RKO (cell line): ENCODE measurements around the gene DHRS11.
A peak's percentile ranks its signal among the peaks of the same experiment; 100 is the strongest.
"Not testable (repeated sequence)": the region's sequence is repeated elsewhere in the genome, so short reads cannot be mapped to it uniquely, and the experiment has no call there.

Experiments used
- DNase-seq: peaks from one replicate; pipeline ENCODE4 v3.0.0-alpha.2; 2016; ENCODE audit warnings: low spot score

Gene DHRS11

DNA sequence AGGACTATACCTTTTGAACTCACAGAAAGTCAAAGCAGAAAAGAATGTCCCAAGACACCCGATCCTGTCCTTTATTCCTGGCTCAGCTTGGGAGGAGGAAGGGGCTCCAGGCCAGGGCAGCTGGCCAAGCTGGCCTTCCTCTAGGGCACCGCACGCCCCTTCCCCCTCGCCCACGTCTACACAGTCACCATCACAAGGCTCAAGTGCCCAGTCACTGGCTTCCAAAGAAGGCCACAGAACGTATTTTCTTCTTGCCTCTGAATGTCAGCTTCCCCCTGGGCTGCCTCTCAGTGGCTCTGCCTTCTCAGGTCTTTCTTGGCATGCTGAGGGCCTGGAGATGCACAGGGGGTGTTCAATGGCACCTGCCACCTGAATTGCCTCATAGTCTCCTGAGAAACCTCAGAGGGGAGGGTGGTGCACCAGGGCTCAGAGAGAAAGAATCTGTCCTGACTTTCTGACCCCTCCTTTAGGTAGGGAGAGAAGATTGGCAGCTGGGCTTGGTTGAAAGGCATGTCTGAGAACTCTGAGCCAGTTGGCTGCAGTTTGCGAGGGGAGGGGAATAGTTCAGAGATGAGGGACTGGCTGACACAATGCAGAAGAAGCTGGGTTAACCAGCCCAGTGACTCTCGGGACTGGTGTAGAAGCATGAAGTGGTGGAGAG, 2.1 kb downstream of the DHRS11 start:
- DNase-seq: no peak

DNA sequence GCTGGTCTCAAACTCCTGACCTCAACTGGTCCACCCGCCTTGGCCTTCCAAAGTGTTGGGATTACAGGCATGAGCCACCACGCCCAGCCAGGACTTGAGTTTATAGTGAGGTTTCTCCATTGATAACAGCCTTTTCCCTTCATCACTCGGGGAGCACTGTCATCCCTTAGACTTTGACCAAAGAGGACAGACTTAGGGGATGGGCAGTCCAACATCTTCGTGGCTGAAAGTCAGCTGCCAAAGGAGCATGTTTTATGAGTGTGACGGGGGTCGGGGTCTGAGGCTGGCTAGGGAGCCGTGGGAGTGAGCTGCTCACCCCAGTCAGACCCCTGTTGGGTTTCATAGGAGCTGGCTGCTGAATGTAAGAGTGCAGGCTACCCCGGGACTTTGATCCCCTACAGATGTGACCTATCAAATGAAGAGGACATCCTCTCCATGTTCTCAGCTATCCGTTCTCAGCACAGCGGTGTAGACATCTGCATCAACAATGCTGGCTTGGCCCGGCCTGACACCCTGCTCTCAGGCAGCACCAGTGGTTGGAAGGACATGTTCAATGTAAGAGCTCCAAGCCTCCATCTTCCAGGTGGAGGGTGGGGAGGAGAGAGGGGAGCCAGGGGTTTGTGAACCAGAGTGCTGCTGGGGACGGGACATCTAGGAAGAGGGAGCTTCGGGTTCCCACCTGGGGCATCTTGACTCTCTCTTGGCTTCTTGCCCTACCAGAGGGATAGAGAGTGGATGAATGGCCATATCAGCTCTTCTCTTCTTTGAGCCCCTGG, 3.1 kb downstream of the DHRS11 start:
- no peak for DNase-seq

DNA sequence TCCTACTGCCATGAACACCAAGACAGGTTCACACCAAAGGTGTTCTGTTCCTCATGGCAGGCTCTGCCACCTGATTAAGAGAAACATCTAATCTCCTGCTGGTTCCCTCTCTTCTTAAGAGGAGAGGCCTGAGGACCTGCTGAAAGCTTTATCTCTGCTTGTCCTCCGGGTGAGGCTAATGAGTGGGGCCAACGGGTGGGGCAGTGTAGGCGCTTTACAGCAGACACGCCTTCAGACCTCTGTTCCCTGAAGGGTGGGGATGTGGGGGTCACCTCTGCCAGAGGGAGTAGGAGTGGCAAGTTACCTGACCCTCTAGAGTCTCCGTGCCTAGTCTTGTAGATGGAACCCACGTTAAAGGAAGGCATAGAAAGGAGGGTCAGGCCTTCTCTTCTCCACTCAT, 5.5 kb downstream of the DHRS11 start:
- DNase-seq: no peak

- no peak for DNase-seq
Observed at GRCh38 chr17:36597866-36598777, 6.4 kb downstream of the DHRS11 start.

GRCh38 chr17:36598951-36599401, 7.3 kb downstream of the DHRS11 start:
- DNase-seq: no peak

DNA sequence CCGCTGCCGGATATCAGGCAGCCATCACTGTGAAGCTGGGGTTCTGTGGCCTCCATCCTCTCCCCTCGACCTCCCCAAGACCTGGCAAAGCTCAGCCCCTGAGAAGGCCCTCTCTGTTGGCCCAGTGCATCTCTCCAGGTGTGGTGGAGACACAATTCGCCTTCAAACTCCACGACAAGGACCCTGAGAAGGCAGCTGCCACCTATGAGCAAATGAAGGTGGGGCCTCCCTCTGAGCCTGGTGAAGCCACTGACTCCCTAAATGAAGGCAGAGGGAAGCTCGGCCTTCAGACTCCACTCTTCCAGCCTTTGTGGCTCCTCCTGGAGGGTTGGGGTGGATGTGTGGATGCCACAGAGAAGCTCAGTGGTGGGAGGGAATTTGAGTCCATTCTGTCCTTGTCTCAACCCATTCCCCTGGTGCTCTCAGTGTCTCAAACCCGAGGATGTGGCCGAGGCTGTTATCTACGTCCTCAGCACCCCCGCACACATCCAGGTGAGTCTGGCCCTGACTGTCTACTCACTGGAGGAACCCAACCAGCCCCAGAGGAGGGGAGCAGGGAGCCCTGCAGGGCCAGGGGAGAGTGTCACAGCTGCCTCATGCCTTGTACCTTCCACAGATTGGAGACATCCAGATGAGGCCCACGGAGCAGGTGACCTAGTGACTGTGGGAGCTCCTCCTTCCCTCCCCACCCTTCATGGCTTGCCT, 8.0 kb downstream of the DHRS11 start:
- DNase-seq: no peak

GRCh38 chr17:36600465-36600864, 8.8 kb downstream of the DHRS11 start:
- DNase-seq: no peak

DNA sequence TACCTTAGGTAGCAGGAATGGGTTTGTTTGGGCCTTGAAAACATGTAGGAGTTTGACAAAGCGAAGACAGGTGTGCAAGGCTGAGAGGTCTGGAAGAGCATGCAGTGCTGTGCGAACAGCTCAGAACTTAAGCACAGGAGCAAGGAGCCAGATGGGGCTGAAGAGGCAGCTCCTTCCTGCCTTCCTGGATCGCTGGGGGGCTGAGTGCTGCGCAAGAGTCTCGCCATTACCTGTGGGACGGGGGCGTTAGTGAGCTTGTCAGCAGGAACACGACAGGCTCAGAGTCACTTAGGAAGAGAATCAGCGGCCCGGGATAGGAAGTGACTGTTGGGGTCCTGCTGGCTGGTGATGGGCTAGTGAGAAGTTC, 9.2 kb downstream of the DHRS11 start:
- DNase-seq: no peak

GRCh38 chr17:36601303-36602029, 9.8 kb downstream of the DHRS11 start, which contains the start of gene MRM1:
MRM1 (plus strand) TSS chr17:36601583; CDS start chr17:36601811, 228 bp downstream.
- peak; percentile 96 for DNase-seq

DNA sequence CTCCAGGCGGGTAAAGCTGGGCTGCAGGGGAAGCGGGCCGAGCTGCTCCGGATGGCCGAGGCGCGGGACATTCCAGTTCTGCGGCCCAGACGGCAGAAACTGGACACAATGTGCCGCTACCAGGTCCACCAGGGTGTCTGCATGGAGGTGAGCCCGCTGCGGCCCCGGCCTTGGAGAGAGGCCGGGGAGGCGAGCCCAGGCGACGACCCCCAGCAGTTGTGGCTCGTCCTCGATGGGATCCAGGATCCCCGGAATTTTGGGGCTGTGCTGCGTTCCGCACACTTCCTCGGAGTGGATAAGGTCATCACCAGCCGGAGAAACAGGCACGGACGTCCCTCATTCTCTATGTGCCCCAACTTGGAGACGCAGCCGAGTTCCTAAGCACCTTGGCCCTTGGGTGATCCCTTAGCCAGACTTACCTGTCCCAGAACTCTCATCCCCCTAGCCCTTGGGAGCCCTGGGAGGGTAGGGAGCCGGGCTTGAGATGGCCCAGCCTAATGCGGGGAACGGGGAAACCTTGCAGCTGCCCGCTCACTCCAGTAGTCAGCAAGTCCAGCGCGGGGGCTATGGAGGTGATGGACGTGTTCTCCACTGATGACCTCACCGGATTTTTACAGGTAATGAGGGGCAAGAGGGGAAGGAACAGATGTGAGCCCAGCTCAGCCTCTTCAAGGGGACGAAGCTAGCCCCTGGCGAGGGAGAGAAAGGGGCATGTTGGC, 10.5 kb downstream of the DHRS11 start:
- peak; percentile 39 for DNase-seq

- DNase-seq: peak; percentile 79
Observed at GRCh38 chr17:36602924-36603384, 11.3 kb downstream of the DHRS11 start.

DNA sequence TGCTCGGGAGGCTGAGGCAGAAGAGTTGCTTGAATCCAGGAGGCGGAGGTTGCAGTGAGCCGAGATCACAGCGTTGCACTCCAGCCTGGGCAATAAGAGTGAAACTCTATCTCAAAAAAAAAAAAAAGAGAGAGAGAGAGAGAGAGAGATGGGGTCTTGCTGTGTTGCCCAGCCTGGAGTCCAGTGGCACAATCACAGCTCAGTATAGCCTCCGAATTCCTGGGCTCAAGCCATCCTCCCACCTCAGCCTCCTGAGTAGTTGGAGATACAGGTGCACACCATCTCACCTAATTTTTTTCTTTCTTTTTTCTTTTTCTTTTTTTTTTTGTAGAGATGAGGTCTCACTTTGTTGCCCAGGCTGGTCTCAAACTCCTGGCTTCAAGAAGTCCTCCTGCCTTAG, 13.3 kb downstream of the DHRS11 start:
- not testable (repeated sequence) for DNase-seq

DNA sequence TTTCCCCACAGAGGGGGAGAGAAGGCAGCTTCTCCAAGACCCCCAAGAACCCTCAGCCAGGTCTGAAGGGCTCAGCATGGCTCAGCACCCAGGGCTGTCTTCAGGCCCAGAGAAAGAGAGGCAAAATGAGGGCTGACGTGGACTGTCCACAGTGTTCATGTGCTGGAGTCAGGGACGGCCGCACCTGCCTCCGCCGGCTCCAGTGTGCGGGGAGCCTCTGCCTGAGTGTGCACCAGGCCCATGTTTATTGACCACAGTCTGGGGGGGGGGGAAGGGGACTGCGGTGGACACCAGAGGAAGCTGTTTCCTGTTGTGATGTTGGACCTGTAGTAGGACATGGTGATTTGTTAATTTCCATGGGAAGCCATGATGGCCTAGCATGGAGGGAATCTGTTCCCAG, 16.6 kb downstream of the DHRS11 start:
- DNase-seq: no peak

GRCh38 chr17:36608794-36609497, 17.3 kb downstream of the DHRS11 start:
- peak; percentile 28 for DNase-seq

DNA sequence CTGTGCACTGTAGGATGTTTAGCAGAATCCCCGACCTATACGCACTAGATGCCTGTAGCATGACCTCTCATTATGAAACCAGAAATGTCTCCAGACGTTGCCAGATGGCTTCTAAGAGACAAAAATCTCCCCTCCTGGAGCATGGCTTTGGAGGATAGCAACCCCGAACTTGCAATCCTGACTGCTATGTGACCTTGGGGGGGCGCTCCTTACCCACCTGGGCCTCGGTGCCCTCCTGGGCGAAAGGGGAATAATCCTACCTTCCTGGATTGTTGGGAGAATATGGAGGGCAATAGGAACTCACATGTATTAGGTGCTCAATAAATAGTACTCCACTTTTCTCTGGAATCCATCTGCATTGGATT, 17.8 kb downstream of the DHRS11 start:
- DNase-seq: no peak

DNA sequence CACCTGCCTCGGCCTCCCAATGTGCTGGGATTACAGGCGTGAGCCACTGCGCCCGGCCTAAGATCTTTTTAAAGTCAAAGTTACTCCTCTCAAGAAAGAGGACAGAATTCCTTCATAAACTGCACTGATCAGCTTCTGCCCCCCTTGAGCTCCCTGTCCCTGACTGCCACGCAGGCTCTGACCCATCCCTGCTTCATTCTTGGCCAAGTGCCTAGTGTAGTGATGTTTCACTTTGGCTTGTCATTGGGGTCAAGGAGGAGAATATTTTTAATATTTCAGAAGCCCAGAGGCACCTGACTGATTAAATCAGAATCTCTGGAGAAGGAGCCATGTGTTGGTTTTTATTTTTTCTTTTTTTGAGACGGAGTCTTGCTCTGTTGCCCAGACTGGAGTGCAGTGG, 18.8 kb downstream of the DHRS11 start:
- DNase-seq: no peak

- peak; percentile 59 for DNase-seq
Observed at GRCh38 chr17:36611345-36612072, 19.8 kb downstream of the DHRS11 start.

DNA sequence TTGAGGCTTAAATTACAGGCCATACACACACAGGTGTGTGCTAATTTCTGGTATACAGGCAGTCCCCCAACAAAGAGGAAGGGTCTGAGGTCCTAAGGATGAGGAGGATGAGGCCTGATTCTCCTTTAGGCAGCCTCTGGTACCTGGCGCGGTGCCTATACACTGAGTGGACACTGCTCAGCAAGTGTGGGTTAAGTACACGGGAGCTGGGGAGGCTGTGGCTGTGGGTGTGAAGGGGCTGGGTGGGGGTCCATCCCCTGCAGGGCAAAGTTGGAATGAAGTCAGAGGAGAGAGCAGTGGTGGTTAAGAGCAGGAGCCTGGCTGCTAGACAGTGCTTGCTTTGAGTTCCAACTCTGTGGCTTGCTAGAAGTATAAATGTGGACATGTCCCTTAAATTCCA, 20.6 kb downstream of the DHRS11 start:
- DNase-seq: no peak

DNA sequence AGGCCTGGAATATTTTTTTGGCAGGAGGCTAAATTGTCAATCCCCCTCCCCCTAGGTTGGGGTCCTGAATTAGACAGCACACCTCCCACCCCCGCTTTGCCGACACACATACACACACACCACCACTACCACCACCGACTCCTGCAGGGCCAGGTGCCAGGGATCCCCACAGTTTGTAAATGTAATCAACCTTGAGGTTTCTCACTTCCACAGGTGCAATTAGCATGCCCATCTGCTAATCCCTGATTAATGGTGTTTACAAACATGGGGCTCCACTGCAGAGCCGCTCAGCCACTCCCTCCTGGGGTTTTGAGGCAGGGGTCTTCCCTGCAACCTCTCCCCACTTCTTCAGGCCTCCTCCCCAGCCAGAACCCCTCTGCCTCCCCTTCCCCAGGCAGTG, 21.5 kb downstream of the DHRS11 start:
- no peak for DNase-seq
